Neutrophil (primary cell): ENCODE data around the gene CNOT2.

Source experiments
- H3K27ac ChIP-seq: fragments of 200-600 bp; sonication (generic); 2 replicates; pipeline ENCODE4 v1.5.1; 2016; ENCODE audit warnings: mild to moderate bottlenecking, moderate library complexity
- H3K27me3 ChIP-seq: fragments of 200-600 bp; sonication (generic); 2 replicates; pipeline ENCODE4 v1.6.0; 2016; ENCODE audit warnings: mild to moderate bottlenecking
- H3K36me3 ChIP-seq: fragments of 200-600 bp; sonication (generic); 2 replicates; pipeline ENCODE4 v1.5.1; 2017
- H3K4me1 ChIP-seq, 2 experiments: fragments of 200-600 bp in 1 of 2; sonication (generic) in 1 of 2; 1 replicate in 1 of 2; 2 replicates in 1 of 2; pipeline versions ENCODE4 v1.5.1 to v1.6.1; 2013 to 2016; ENCODE audit warnings: low read depth in 1 of 2, low read length in 1 of 2, mild to moderate bottlenecking in 1 of 2, moderate library complexity in 1 of 2; ENCODE audit not compliant: control insufficient read depth in 1 of 2, insufficient read depth in 1 of 2
- H3K4me3 ChIP-seq, 2 experiments: fragments of 200-600 bp in 1 of 2; sonication (generic) in 1 of 2; 1 replicate in 1 of 2; 2 replicates in 1 of 2; pipeline ENCODE4 v1.5.1; 2013 to 2016; ENCODE audit warnings: low read depth in 1 of 2, low read length in 1 of 2, mild to moderate bottlenecking in 1 of 2, moderate library complexity in 1 of 2
- H3K9me3 ChIP-seq: fragments of 200-600 bp; sonication (generic); 2 replicates; pipeline ENCODE4 v1.5.1; 2016
- CTCF ChIP-seq: fragments of 200-600 bp; sonication (generic); IDR thresholded peaks from 2 replicates; pipeline ENCODE4 v1.5.1; 2016; ENCODE audit warnings: antibody characterized with exemption

CNOT2 gene

GRCh38 chr12:70398002-70398401 is 154.8 kb downstream of the CNOT2 start:
- Histone ChIP-seq H3K36me3 (no peaks in the 10 kb centered on the region), H3K4me1 (no peaks in the 10 kb centered on the region), H3K27me3 (no peaks in the 10 kb centered on the region), H3K9me3 (no peaks in the 10 kb centered on the region), H3K4me3 (no peak overlapping the region), H3K27ac (no peak overlapping the region)
- no peak for TF ChIP-seq CTCF

GRCh38 chr12:70398862-70399261 is 155.6 kb downstream of the CNOT2 start:
- Histone ChIP-seq H3K36me3 (no peaks in the 10 kb centered on the region), H3K4me3 (no peak overlapping the region), H3K27me3 (no peaks in the 10 kb centered on the region), H3K27ac (no peak overlapping the region), H3K4me1 (no peaks in the 10 kb centered on the region), H3K9me3 (no peaks in the 10 kb centered on the region)
- no peak for TF ChIP-seq CTCF

- no peak for TF ChIP-seq CTCF
- H3K36me3 ChIP-seq, result no peaks in the 10 kb centered on the region
- no peak overlapping the region for H3K27ac ChIP-seq
- H3K9me3 ChIP-seq, result no peaks in the 10 kb centered on the region
- no peak overlapping the region for H3K4me3 ChIP-seq
- no peaks in the 10 kb centered on the region for H3K4me1 ChIP-seq
- H3K27me3 ChIP-seq, result no peaks in the 10 kb centered on the region
These were observed 156.1 kb downstream of the CNOT2 start for GRCh38 chr12:70399311-70399710.

DNA sequence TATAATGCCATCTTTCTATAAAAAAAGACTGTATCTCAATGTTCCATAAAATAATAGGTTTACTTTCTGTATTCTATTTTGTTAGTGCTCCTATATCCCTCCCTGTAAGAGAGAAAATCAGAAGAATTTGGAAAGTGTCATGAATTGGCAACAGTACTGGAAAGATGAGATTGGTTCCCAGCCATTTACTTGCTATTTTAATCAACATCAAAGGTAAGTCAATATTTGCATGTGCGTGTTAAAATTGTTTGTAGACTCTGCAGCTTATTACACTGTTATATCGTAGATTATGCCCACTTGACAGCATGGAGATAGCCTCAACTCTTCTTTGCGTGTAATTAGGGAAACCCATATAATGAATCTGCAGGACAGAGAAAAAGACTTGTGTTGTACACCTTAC is 156.9 kb downstream of the CNOT2 start:
- Histone ChIP-seq H3K27me3 (no peaks in the 10 kb centered on the region), H3K4me1 (no peaks in the 10 kb centered on the region), H3K4me3 (no peak overlapping the region), H3K36me3 (no peaks in the 10 kb centered on the region), H3K9me3 (no peaks in the 10 kb centered on the region), H3K27ac (no peak overlapping the region)
- no peak for TF ChIP-seq CTCF

DNA sequence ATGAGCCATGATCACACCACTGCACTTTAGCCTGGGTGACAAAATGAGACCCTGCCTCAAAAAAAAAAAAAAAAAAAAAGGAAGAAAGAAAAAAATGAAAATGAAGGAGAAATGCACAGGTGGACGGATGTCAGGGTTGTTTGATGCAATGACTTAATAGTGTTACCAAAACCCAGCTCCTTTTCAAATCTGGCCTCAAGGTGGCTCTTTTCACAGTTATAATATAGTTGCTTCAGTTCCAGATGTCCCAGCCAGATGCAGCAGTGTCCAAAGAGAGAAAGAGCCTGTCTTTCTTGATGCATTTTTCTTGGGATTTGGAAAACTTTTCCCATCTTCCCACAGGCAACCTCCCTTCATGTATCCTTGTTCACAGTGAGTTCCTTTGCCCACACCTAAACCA is 159.4 kb downstream of the CNOT2 start:
- Histone ChIP-seq H3K4me1 (no peaks in the 10 kb centered on the region), H3K9me3 (no peaks in the 10 kb centered on the region), H3K27me3 (no peaks in the 10 kb centered on the region), H3K27ac (no peak overlapping the region), H3K36me3 (no peaks in the 10 kb centered on the region), H3K4me3 (no peak overlapping the region)
- no peak for TF ChIP-seq CTCF

- Histone ChIP-seq H3K27ac (no peak overlapping the region), H3K36me3 (no peaks in the 10 kb centered on the region), H3K9me3 (no peaks in the 10 kb centered on the region), H3K4me3 (no peak overlapping the region), H3K27me3 (no peaks in the 10 kb centered on the region), H3K4me1 (no peaks in the 10 kb centered on the region)
- no peak for TF ChIP-seq CTCF
These were observed 160.6 kb downstream of the CNOT2 start for GRCh38 chr12:70403826-70404225.
